DMS153 treated with DMSO at 0.1 percent for 48 hours (cell line): ENCODE results near the gene CD93.

Experiments
- DNase-seq: peaks from one replicate; lab custom pipeline; 2025; ENCODE audit not compliant: unreplicated experiment; lab: John Stamatoyannopoulos, UW

CD93 gene

GRCh38 chr20:23086056-23086566 is at the start of gene CD93:
Gene CD93 (minus strand): TSS chr20:23086324. CDS start chr20:23086192, 132 bp downstream.
- DNase-seq: no peak

DNA sequence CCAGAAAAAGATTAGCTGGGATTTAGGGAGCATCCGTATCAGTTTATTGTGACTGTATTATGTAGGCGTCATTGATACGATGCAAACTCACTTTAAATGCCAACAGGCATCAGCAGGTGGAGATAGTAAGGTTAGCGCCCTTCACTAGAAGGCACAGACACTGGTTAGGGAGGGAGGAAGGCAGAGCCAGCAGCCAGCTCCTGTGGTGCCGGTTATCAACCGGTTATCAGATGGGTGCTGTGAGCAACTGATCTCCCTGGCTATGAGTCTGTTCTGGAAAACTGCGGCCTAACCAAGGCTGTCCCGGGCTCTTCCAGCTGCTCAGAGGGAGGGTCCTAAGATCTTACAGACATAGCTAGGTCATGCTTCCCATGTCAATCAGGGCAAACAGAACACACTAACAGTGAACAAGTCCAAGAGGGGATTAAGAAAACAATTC is 47.5 kb upstream of the CD93 start:
- no peak for DNase-seq

- no peak for DNase-seq
Measured at GRCh38 chr20:23132930-23133559, 46.9 kb upstream of the CD93 start.

DNA sequence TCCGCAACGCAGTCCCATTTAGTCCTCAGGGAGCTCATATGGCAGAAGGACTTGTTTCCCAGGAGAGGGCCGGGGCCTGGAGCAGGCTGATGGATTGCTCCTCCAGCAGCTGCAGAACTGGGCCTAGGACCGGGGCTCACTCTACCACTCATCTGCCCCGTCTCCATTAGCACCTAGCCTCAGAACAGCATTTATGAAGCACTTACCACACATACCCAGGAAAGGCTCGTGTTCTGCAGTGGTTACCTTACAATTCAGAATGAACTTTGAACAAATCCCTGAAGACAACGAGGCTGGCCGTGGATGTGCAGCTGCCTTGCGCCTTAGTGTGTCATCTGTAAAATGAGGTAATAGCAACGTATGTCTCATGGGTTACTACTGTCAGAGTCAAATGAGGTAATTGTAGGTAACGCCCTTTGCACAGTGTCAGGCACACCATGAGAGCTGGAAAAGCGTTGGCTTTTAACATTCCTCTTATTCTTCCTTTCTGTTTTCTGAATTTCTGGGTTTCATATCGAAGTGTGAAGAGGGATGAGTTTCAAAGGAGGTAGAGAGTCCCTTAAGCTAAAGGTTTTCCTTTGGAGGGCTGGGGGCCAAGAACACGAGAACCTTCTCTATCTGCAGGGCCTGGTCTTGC is 46.3 kb upstream of the CD93 start:
- no peak for DNase-seq

DNA sequence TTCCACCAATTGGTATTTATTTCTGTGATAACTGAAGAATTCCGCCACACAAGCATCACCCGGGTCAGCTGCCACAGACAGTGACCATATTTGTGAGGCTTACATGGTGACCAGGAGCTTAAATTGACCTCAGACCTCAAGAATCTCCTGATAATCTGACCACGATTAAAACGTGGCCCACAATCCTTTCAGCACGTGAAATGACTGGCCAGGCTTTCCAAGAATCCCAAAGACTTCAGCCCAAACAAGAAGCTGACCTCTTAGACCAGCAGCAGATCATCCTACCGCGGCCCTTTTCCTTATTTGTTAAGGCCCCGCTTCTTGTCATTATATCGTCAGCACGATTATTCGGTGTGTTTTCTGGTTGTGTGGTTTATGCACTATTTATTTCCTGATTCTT is 45.6 kb upstream of the CD93 start:
- DNase-seq: no peak

DNA sequence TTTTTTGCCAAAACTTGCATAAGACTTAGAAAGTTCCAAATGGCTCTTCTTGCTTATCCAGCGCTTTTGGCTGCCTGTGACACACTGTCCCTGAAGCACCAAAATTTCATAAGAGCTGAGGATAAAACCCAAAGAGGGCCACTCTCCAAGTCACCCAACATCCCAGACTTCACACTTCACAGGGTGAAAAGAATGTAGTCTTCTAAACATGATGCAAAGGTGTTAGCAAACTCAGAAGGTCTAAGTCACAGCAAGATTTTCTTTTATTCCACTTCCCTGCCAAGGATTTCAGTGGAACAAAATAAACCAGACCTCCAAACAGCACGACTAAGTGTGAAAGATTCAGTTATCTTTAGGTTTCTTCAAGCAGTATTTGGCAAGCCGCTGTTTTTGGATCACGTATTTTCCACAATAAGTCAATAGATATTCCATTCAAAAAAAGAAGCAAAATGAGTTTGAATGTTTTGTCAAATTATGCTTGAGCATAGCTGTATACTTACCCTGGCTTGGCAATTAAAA is 44.6 kb upstream of the CD93 start:
- no peak for DNase-seq

GRCh38 chr20:23129891-23130621 is 43.9 kb upstream of the CD93 start:
- DNase-seq: no peak

GRCh38 chr20:23129266-23129665 is 43.1 kb upstream of the CD93 start:
- no peak for DNase-seq

DNA sequence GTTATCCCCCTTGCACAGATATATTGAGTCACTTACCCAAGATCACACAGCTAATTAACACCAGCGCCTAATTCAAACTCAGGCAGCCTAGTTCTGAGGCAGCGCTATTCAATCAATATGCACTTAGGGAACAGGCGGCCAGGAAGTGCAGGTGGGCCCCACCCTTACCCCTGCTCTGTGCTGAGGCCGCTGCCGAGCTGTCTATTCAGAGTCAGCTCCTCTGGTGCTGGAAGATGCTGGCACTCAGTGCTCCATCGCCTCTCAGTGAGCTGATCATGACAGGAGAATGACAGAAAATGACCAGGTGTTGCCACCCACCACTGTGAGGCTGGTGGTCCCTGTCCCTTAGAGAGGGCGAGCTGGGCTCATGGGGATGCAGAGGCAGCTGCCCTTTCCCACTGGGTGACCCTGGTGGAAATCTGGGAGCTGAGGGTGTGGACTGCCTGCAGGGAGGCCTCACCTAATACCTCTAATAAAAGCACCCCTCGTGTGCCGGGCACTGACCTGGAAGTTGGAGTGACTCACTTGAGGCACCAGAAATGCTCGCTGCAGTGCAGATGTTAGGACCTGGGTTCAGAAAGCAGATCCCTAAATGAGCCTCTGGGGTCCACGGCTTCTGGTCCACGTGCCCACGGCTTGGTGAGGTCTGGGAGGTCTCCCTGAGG is 42.5 kb upstream of the CD93 start:
- no peak for DNase-seq

DNA sequence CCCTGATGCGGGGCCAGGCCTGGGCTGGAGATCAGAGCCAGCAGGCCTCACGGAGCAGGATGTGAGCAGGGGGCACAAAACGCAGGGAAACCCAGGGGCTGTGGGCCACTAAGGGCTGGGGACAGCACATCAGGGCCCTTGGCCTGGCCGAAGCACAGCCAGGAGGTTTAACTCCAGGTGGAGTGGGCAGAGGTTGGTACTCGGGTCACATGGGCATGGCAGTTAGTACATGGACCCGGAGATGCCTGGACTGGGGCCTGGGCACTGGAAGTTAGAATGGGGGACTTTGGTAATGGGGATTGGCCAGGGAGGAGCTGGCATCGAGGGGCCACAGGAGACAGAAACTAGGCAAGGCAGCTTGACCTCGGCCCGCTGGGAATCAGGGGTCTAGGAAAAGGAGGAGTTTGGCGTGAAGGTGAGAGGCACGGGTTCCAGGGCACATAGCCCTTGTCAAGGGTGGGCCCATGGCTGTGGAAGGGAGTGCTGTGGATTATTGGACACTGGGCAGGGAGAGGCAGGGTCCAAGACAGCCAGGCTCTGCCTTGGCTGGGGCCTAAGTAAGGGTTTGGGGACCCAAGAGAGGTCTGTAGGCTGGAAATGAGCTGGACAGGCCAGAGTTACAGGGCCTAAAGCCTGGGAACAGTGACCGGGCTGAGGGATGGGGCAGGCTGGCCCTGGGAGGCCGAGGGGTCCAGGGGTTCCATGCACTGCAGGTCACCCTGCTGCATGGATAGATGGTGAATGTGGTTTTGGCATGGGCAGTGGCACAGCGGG is 41.6 kb upstream of the CD93 start:
- no peak for DNase-seq

- no peak for DNase-seq
Measured at GRCh38 chr20:23126281-23127061, 40.3 kb upstream of the CD93 start.

DNA sequence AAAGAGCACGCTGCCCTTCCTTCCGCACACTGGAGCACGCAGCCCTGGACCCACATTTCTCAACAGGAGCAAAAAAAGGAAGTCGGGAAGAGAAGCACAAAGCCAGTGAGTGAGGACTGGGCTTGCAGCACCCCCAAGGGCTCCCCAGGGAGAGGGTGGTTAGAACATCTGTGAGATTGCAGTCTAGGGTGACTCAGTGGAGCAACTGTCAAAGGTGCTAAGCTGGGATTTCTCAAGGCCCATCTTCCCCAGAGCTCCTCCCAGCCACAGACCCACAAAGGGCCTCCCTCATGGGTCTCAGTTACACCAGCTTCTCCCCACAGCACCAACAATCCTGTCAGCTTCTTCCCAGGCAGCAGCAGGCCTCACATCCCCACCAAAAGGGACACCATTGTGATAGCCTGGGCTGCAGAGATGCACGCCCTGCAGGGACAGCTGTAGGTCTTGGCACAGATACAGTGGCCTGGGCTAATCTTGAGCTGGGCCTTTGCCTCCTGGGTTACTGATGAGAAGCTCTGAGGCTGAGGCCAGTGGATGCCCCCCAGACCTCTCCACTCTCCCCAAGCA is 39.6 kb upstream of the CD93 start:
- DNase-seq: no peak

- peak; percentile 42 for DNase-seq
Measured at GRCh38 chr20:23125159-23125558, 39.0 kb upstream of the CD93 start.

DNA sequence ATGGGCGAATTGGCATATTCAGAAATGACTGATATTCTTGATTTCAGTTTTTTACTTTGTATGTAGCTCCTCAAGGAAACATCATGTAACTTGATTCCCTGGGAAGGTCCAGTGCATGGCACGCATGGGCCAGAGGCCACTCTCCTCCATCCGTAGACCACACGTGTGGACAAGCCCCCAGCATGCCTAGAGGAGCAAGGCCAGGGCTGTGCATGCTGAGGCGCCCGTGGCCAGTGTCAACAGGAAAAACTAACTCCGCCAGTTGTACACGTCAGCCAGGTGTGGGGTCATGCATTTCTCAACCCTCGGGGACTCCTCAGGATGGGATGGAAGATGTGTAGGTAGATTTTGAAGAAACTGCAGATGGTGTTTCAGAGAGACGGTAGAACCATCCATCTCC is 37.8 kb upstream of the CD93 start:
- no peak for DNase-seq

DNA sequence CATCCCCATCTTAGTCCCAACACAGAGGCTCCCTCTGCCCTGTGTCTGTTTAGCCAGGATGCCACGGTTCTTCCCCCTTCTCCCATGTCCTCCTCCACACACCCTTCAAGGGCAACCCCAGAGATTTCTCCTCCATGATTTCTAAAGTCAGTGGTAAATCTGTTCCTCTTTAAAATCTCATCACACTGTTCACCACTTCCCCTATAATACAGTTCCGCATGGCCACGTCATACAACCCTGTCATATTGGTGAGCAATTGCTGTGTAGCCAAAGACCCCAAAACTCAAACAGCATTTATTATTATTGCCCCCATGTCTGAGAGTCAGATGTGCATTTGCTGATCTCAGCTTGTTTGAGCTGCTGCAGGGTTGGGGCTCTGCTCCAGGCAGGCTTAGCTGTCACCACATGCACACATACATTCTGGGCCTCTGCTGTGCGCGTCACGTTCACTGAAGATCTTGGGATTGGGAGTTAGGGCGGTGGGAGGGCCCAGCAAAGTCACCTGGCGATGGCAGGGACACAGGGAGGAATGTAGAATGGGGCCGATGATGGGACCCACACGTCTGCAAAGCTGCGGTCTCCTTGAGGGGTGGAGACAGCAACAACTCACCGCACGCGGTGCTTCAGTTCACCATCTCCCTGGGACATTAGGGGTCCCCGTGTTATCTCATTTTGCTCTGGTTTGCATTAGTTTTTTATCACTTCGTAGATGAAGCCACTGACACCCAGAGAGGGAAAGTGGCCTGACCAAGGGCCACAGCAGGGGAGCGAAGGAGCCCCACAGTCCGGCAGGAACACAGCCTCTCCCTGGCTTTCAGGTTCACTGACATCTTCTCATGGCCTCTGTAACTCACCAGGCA is 36.9 kb upstream of the CD93 start:
- DNase-seq: no peak

DNA sequence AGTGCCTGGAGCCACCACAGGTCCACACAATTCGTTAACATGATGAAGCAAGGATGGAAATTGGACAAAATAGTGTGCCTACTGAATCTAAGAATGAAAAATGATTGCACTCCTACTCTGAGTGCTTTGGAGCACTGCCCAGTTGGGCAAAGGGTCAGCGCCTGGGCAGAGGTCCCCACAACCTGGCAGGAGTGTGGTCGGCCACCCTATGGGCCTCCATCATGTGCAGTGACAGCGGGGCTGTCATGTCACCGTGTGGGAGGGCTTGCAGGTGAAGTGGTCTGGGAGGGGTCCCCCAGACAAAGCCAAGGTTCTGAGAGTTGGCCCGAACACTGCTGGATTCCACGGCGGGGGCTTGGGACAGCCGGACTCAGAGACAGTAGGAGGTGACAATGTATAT is 36.2 kb upstream of the CD93 start:
- no peak for DNase-seq

GRCh38 chr20:23121751-23122320 is 35.7 kb upstream of the CD93 start:
- DNase-seq: no peak
